Mesodermal cell (in vitro differentiated cells): ENCODE data around the gene GRHL1.

Source experiments
- H3K27ac ChIP-seq: 2 replicates; pipeline ENCODE4 v1.7.0; 2013; ENCODE audit warnings: mild to moderate bottlenecking, low read depth, low read length, moderate library complexity; ENCODE audit not compliant: severe bottlenecking
- H3K36me3 ChIP-seq: 2 replicates; pipeline ENCODE4 v1.7.1; 2013; ENCODE audit warnings: mild to moderate bottlenecking, low read length, moderate library complexity; ENCODE audit not compliant: control insufficient read depth, insufficient read depth
- H3K4me1 ChIP-seq: one replicate; pipeline ENCODE4 v1.7.1; 2013; ENCODE audit warnings: mild to moderate bottlenecking, low read length; ENCODE audit not compliant: insufficient read depth, control insufficient read depth, poor library complexity, severe bottlenecking
- H3K4me3 ChIP-seq: 2 replicates; pipeline ENCODE4 v1.7.0; 2013; ENCODE audit warnings: low read length, control low read depth, mild to moderate bottlenecking; ENCODE audit not compliant: insufficient read depth, poor library complexity, severe bottlenecking; ENCODE audit errors: extremely low read depth
- H3K9me3 ChIP-seq: 2 replicates; pipeline ENCODE4 v1.7.1; 2013; ENCODE audit warnings: mild to moderate bottlenecking, low read length, moderate library complexity; ENCODE audit not compliant: control insufficient read depth
- WGBS, 2 experiments: methylation state at CpG; one replicate each; pipeline ENCODE4 v1.1.5; 2013; ENCODE audit warnings: missing lambda C conversion rate in 2 of 2; ENCODE audit not compliant: insufficient coverage in 2 of 2; 5-methylcytosine and 5-hydroxymethylcytosine counted together

GRHL1 gene

GRCh38 chr2:9983401-9984216 is 32.1 kb downstream of the GRHL1 start:
- WGBS, 2 experiments, result 79 to 84% methylated on average over 8 to 13 of the region's 15 CpGs
- Histone ChIP-seq H3K9me3 (no peaks in the 10 kb centered on the region), H3K36me3 (no peaks in the 10 kb centered on the region), H3K27ac (no peak overlapping the region), H3K4me1 (no peaks in the 10 kb centered on the region), H3K4me3 (no peak overlapping the region)

- Histone ChIP-seq H3K9me3 (no peaks in the 10 kb centered on the region), H3K4me3 (no peak overlapping the region), H3K4me1 (no peaks in the 10 kb centered on the region), H3K27ac (no peak overlapping the region), H3K36me3 (no peaks in the 10 kb centered on the region)
- 61 to 65% methylated on average over 5 to 6 of the region's 7 CpGs for WGBS, 2 experiments
Observed at GRCh38 chr2:9984217-9984739, 32.8 kb downstream of the GRHL1 start.

GRCh38 chr2:9984871-9985480 is 33.5 kb downstream of the GRHL1 start:
- Histone ChIP-seq H3K27ac (no peak overlapping the region), H3K4me3 (no peak overlapping the region), H3K4me1 (no peaks in the 10 kb centered on the region), H3K9me3 (no peaks in the 10 kb centered on the region), H3K36me3 (no peaks in the 10 kb centered on the region)
- 90% methylated on average over 2 of the region's 6 CpGs; no CpG with 5 or more reads in 1 of the 2 experiments for WGBS, 2 experiments

- Histone ChIP-seq H3K4me3 (no peak overlapping the region), H3K36me3 (no peaks in the 10 kb centered on the region), H3K9me3 (no peaks in the 10 kb centered on the region), H3K4me1 (peaks cover 3% of the 10 kb centered on the region), H3K27ac (no peak overlapping the region)
- WGBS, 2 experiments, result 98 to 100% methylated on average over 1 to 4 of the region's 5 CpGs
Observed at GRCh38 chr2:9985531-9986328, 34.2 kb downstream of the GRHL1 start.

GRCh38 chr2:9988320-9988719 is 36.8 kb downstream of the GRHL1 start:
- Histone ChIP-seq H3K36me3 (no peaks in the 10 kb centered on the region), H3K4me1 (peaks cover 9% of the 10 kb centered on the region), H3K27ac (no peak overlapping the region), H3K4me3 (no peak overlapping the region), H3K9me3 (no peaks in the 10 kb centered on the region)
- whole genome bisulfite sequencing, 2 experiments, result 90 to 98% methylated on average over 5 of the region's 5 CpGs

GRCh38 chr2:9990736-9991135 is 39.2 kb downstream of the GRHL1 start:
- H3K4me3 ChIP-seq, result no peak overlapping the region
- H3K27ac ChIP-seq, result no peak overlapping the region
- 27 to 36% methylated on average over 5 of the region's 6 CpGs for WGBS, 2 experiments
- H3K4me1 ChIP-seq, result peaks cover 9% of the 10 kb centered on the region
- H3K36me3 ChIP-seq, result no peaks in the 10 kb centered on the region
- no peaks in the 10 kb centered on the region for H3K9me3 ChIP-seq

GRCh38 chr2:9991221-9991620 is 39.7 kb downstream of the GRHL1 start:
- H3K9me3 ChIP-seq, result no peaks in the 10 kb centered on the region
- no peaks in the 10 kb centered on the region for H3K36me3 ChIP-seq
- no CpG with 5 or more reads among the region's 1 CpG for WGBS, 2 experiments
- H3K27ac ChIP-seq, result no peak overlapping the region
- peaks cover 9% of the 10 kb centered on the region for H3K4me1 ChIP-seq
- no peak overlapping the region for H3K4me3 ChIP-seq

- WGBS, 2 experiments, result 92 to 100% methylated on average over 5 to 6 of the region's 6 CpGs
Observed at GRCh38 chr2:9991829-9992273, 40.4 kb downstream of the GRHL1 start.

GRCh38 chr2:9992427-9993187 is 41.1 kb downstream of the GRHL1 start:
- Histone ChIP-seq H3K9me3 (no peaks in the 10 kb centered on the region), H3K4me1 (peaks cover 9% of the 10 kb centered on the region), H3K36me3 (no peaks in the 10 kb centered on the region), H3K27ac (no peak overlapping the region), H3K4me3 (no peak overlapping the region)
- WGBS, 2 experiments, result 96% methylated on average over 8 to 9 of the region's 9 CpGs

More at GRCh38 chr2:9991829-9992273, 40.4 kb downstream of the GRHL1 start:
- Histone ChIP-seq H3K4me1 (peaks cover 9% of the 10 kb centered on the region), H3K36me3 (no peaks in the 10 kb centered on the region), H3K27ac (no peak overlapping the region), H3K4me3 (no peak overlapping the region), H3K9me3 (no peaks in the 10 kb centered on the region)
